GM12891 (cell line): ENCODE data around the gene SLX4IP.

ENCODE experiments used
- DNase-seq: peaks from one replicate; pipeline ENCODE4 v3.0.0; 2011; ENCODE audit warnings: low spot score; ENCODE audit not compliant: insufficient read length
- FAIRE-seq: peaks from 2 replicates; lab custom pipeline; 2011; peaks lifted over from hg19 to GRCh38; lab: Jason Lieb, UNC
- PAX5 ChIP-seq: IDR thresholded peaks from 2 replicates; pipeline ENCODE4 v1.6.1; 2011; ENCODE audit warnings: low read length, moderate library complexity, mild to moderate bottlenecking; ENCODE audit not compliant: insufficient read depth, severe bottlenecking
- POLR2A ChIP-seq: IDR thresholded peaks from 2 replicates; pipeline ENCODE4 v1.6.1; 2011; ENCODE audit warnings: low read depth, low read length, control low read depth
- POLR2AphosphoS5 ChIP-seq: IDR thresholded peaks from 2 replicates; pipeline ENCODE4 v1.6.1; 2011; ENCODE audit warnings: low read depth, low read length, control low read depth
- POU2F2 ChIP-seq: IDR thresholded peaks from 2 replicates; pipeline ENCODE4 v1.6.1; 2011; ENCODE audit warnings: low read depth, mild to moderate bottlenecking, control low read depth, low read length, moderate library complexity
- SPI1 ChIP-seq: IDR thresholded peaks from 2 replicates; pipeline ENCODE4 v1.6.1; 2011; ENCODE audit warnings: low read depth, low read length, control low read depth
- TAF1 ChIP-seq: IDR thresholded peaks from 2 replicates; pipeline ENCODE4 v1.6.1; 2011; ENCODE audit warnings: low read depth, low read length, control low read depth

Gene SLX4IP

DNA sequence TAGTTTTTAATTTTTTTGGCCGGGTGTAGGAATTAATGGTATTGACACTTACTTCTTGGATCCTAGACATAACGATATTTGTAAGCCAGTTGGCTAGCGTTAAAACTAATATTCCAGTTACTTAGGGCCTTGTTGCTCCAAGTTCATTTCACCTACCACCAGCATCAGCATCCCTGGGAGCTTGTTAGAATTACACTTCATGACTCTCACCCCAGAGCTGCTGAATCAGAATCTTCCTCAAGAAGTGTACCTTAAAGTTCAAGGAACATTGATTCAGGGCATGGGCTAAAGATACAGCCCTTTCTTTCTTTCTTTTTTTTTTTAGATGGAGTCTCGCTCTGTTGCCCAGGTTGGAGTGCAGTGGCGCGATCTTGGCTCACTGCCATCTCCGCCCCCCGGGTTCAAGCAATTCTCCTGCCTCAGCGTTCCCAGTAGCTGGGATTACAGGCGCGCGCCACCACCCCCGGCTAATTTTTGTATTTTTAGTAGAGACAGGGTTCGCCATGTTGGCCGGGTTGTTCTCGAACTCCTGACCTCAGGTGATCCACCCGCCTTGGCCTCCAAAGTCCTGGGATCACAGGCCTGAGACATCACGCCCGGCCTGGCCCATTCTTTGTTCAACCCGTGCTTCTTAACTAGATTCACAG, 1.1 kb downstream of the SLX4IP start:
- TF ChIP-seq SPI1: no peak
- no peak for TF ChIP-seq PAX5
- TF ChIP-seq POLR2A: no peak
- TF ChIP-seq TAF1: no peak
- no peak for TF ChIP-seq POLR2AphosphoS5
- TF ChIP-seq POU2F2: no peak
- no peak for FAIRE-seq
- no peak for DNase-seq

- FAIRE-seq (no peak), DNase-seq (no peak)
- TF ChIP-seq SPI1 (no peak), TAF1 (no peak), POU2F2 (no peak), POLR2A (no peak), PAX5 (no peak), POLR2AphosphoS5 (no peak)
Measured at GRCh38 chr20:10438217-10438616, 3.1 kb downstream of the SLX4IP start.

- DNase-seq (no peak), FAIRE-seq (no peak)
Measured at GRCh38 chr20:10443936-10444335, 8.8 kb downstream of the SLX4IP start.

DNA sequence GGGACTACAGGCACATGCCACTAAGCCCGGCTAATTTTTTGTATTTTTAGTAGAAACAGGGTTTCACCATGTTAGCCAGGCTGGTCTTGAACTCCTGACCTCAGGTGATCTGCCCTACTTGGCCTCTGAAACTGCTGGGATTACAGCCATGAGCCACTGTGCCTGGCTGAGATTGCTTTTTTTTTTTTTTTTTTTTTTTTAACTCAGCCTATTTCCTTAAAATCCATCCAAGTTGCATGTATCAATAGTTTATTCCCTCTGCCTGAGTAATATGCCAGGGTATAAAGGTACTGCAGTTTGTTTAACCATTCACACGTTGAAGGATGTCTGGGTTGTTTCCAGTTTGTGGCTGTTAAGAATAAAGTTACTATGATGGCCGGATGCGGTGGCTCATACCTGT, 10.7 kb downstream of the SLX4IP start:
- no peak for DNase-seq
- FAIRE-seq: peak; percentile 31
- TF ChIP-seq SPI1 (no peak), POLR2A (no peak), POLR2AphosphoS5 (no peak), PAX5 (no peak), TAF1 (no peak), POU2F2 (no peak)

More at GRCh38 chr20:10443936-10444335, 8.8 kb downstream of the SLX4IP start:
- TF ChIP-seq POLR2AphosphoS5: no peak
- TF ChIP-seq POU2F2: no peak
- no peak for TF ChIP-seq PAX5
- TF ChIP-seq SPI1: no peak
- no peak for TF ChIP-seq TAF1
- TF ChIP-seq POLR2A: no peak

DNA sequence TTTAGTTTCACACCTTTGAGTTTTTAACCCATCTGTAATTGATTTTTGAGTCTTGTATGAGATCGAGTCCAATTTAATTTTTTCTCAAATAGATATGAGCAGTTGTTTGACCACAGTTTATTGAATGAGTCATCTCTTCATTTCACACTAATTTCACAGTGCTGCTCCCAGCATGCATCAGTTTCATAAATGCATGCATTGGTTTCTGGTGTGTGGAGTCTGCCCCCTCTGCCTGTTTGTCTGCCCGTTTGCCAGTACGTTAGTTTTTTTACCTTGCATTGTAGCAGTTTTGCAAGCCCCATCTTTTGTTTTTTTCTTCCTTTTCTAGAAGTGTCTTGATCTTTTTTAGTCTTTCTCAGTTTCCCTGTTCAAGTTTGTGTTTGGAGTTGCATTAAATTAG, 11.9 kb downstream of the SLX4IP start:
- FAIRE-seq (peak; percentile 94), DNase-seq (peak; percentile 45)
- no peak for TF ChIP-seq PAX5
- TF ChIP-seq POU2F2: peak; percentile 87

GRCh38 chr20:10448270-10449156, 13.4 kb downstream of the SLX4IP start:
- FAIRE-seq (no peak), DNase-seq (no peak)
- TF ChIP-seq POLR2AphosphoS5 (no peak), TAF1 (no peak), PAX5 (no peak), SPI1 (no peak), POLR2A (no peak), POU2F2 (no peak)

GRCh38 chr20:10449270-10449669, 14.2 kb downstream of the SLX4IP start:
- FAIRE-seq: no peak
- DNase-seq: no peak
- TF ChIP-seq SPI1 (no peak), POLR2A (no peak), POLR2AphosphoS5 (no peak), TAF1 (no peak), PAX5 (no peak), POU2F2 (no peak)

DNA sequence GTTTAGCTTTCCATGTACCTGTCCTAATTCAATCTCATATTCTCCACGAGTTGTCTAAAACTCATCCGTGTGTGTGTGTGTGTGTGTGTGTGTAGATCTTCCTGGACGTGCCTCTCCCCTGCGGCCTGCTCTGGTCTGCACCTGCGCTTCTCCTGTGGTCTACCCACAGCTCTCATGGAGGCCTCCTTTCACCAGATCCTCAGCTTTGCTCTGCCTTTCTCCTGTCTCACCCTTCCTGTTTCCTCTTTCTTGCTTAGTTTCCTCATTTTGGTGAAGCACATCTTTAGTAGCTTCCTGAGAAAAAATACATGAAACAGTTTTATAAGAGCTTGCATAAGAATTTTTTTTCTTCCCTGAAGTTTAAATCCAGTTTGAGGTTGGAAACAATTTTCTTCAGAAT, 18.1 kb downstream of the SLX4IP start:
- FAIRE-seq (peak; percentile 86), DNase-seq (no peak)
- TF ChIP-seq POLR2A (no peak), SPI1 (peak; percentile 57)

DNA sequence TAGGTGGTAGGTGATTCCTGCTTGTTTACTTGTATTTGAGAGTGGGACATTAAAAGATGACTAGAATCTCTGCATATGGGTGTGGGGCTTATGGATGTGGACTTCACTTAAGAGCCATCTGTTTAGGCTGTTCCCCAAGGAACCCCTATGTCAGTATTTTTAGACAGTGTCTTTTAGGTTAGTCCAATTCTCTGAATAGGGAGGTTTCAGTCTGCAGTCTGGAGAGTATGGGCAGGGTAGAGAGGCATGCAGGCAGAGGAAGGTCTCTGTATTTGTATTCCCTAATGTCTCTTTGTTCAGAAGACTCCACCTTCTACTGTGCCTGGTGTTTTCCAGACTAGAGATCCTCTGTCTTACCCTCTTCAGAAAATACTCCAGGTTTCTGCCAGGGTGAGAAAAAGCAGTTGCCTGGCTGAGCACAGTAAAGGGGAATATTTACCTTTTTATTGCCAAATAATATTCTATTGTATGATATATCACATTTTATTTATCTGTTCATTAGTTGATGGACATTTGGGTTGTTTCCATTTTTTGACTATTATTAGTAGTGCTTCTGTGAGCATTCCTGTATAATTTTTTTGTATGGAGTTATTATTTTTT, 19.1 kb downstream of the SLX4IP start:
- DNase-seq: no peak
- TF ChIP-seq SPI1: no peak
- TF ChIP-seq POLR2AphosphoS5: no peak
- no peak for TF ChIP-seq POLR2A
- no peak for TF ChIP-seq POU2F2
- no peak for TF ChIP-seq PAX5
- no peak for TF ChIP-seq TAF1
- no peak for FAIRE-seq

DNA sequence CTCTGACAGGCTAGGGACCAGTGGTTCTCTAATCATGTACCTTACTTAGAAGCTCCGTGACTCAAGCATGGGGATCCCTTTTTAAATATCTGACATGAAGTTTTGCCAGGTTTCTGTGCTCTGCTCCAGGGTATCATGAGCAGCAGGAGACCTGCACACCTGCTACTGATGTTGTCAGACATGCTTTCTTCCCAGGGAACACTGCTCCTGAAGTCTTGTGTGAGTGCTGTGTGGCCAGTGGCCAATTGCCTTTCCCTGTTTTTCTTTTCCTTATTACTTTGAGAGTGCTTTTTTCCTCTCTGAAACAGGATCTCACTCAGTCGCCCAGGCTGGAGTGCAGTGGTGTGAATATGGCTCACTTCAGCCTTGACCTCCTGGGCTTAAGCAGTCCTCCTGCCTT, 26.4 kb downstream of the SLX4IP start:
- FAIRE-seq (no peak), DNase-seq (no peak)
- TF ChIP-seq PAX5: no peak
- TF ChIP-seq POLR2AphosphoS5: no peak
- no peak for TF ChIP-seq SPI1
- no peak for TF ChIP-seq TAF1
- no peak for TF ChIP-seq POU2F2
- no peak for TF ChIP-seq POLR2A
